ENCODE measurements around the gene DCP1A.
A peak's percentile ranks its signal among the peaks of the same experiment; 100 is the strongest.

- TF ChIP-seq RXRA (IDR thresholded peaks at IDR 0.05; ENCODE audit: borderline replicate concordance, low read depth) (no peak), CTCF (IDR thresholded peaks at IDR 0.05) (peak; percentile 53), SIN3A (IDR thresholded peaks at IDR 0.05; ENCODE audit: borderline replicate concordance, low read depth, low read length) (no peak), RFX5 (IDR thresholded peaks at IDR 0.05; ENCODE audit: low read length) (no peak), GATA2 (CRISPR knock-in tag; IDR thresholded peaks at IDR 0.05) (peak; percentile 78), JUND (IDR thresholded peaks at IDR 0.05) (no peak)
Observed at GRCh38 chr3:53350652-53351051, 3.3 kb upstream of the DCP1A start.

Data from SK-N-SH (cell line).